Astrocyte of the spinal cord (primary cell): Measurements from ENCODE around the gene WDR64.

Experiments
- DNase-seq: peaks from one replicate; pipeline ENCODE4 v3.0.0; 2011; ENCODE audit warnings: low read depth, low spot score
- H3K4me3 ChIP-seq: 2 replicates; pipeline ENCODE4 v1.5.1; 2011; ENCODE audit warnings: low read depth, mild to moderate bottlenecking, low read length, moderate library complexity
- CTCF ChIP-seq: IDR thresholded peaks from 2 replicates; pipeline ENCODE4 v1.5.1; 2012; ENCODE audit warnings: low read depth, mild to moderate bottlenecking, low read length, inconsistent platforms
- in situ Hi-C: cut with HindIII; loops from 2 replicates; pipeline ENCODE4 v1.10.0; 2017; ENCODE audit warnings: low sequenced_read_pairs

WDR64 gene

DNA sequence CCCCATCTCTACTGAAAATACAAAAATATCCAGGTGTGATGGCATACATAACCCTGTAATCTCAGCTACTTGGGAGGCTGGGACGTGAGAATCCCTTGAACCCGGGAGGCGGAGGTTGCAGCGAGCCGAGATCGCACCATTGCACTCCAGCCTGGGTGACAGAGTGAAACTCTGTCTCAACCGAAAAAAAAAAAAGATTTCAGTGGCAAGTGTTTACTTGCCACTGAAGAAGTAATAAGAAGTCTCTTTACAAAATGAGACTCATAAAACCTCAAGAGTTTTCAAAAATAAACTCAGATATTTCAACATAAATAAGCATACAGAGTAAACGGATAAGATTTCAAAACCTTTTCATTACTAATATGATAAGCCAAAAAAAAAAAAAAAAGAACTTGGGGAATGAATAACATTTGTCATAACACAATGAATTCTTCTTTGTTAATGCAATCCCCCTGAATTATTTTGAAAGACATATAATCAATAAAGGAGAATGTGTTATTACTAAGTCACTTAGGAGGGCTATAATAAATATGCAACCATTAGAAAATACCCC, 161.8 kb downstream of the WDR64 start:
- DNase-seq = no peak
- in situ Hi-C loops = no loop called here
- no peak overlapping the region for H3K4me3 ChIP-seq
- no peak for TF ChIP-seq CTCF

- in situ Hi-C loops = no loop called here
- no peak for TF ChIP-seq CTCF
- no peak overlapping the region for H3K4me3 ChIP-seq
- DNase-seq = no peak
These were observed 163.9 kb downstream of the WDR64 start for GRCh38 chr1:241816008-241816407.

- DNase-seq = peak; percentile 81
These were observed 165.3 kb downstream of the WDR64 start for GRCh38 chr1:241817331-241817792.

DNA sequence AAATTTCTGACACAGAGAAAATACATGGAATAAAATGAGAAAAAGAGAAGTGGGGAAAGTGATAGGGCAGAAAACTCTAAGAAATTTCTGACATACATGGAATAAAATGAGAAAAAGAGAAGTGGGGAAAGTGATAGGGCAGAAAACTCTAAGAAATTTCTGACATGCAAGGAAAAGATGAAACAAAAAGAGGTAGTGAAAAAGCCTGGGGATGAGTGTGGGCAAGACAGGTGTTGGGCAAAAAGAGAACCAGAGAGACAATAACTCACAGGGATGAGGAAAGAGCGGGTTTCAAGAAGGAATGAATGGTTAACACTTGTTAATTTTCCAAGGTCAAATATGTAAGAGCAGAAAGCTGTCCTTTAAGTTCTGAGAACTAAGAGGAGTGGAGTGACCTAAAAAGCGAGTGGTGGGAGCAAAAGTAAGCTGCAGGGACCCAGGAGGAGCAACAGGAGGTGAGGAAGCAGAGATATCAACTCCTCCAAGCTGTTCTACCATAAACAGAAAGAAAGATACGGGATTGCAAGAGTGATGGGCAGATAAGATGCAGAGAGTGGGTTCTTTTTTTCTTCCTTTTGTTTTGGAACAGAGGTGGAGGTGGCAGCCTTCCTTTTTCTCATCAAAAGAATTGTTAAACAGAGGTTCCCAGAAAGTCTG, 166.0 kb downstream of the WDR64 start:
- DNase-seq = no peak
- no peak overlapping the region for H3K4me3 ChIP-seq
- TF ChIP-seq CTCF = no peak
- in situ Hi-C loops = no loop called here

More at GRCh38 chr1:241817331-241817792, 165.3 kb downstream of the WDR64 start:
- no peak for TF ChIP-seq CTCF
- no peak overlapping the region for H3K4me3 ChIP-seq
- in situ Hi-C loops = no loop called here

DNA sequence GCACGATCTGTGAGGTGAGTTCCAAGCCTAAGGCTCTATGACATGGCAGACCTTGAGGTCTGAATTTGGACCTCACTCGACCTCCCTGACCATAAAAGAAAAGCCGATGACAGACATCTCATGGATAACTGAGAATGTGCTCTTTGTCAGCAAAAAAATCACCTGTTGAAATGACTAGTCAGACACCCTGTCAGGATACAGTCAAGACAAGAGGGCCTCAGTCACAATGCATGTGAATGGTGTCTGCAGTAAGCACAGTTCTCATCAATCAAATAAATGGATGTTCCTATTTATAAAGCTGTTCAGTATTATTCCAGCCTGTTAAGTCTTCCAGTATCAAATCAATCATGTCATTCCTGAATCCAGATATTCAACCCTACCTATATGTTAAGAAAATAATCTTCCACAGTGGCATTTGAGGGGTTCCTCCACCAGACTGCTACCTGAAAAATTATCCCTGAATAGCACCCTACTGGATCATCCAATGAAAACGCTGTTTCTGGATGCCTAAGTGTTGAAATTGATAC, 167.3 kb downstream of the WDR64 start:
- in situ Hi-C loops = no loop called here
- DNase-seq = no peak
- no peak for TF ChIP-seq CTCF
- no peak overlapping the region for H3K4me3 ChIP-seq

DNA sequence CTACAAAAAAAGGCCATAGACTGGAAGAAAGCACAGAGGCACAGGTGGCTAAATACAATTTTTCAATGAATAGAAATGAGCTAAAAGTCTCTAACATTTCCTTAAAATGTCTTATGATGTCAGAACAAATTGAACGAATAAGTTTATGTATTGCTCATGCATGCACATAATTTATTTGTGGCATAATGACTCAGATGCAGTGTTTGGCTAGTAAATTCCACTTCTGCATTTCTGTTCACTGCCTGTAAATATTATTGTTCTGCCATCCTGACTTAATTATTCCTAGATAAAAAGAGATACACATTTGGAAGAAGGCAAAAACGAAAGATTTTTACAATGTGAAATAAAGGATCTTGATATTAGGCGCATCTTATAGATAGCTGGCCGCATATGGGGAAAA, 169.3 kb downstream of the WDR64 start:
- DNase-seq = peak; percentile 47
- H3K4me3 ChIP-seq = no peak overlapping the region
- in situ Hi-C loops = no loop called here
- TF ChIP-seq CTCF = no peak
